Measurements from ENCODE around the gene GPANK1. TPM values are rescaled to one million over a fixed set of nuclear protein-coding genes. Genes with fewer than 3 reads are reported as not detected.
A peak's percentile ranks its signal among the peaks of the same experiment; 100 is the strongest.

Gene GPANK1
- total and polyA plus RNA-seq, 9 of the 15 experiments (the other 6 are each of a cell fraction or from before 2014, with no cell fraction given), result 32.2 to 111 (median 46.3) TPM

DNA sequence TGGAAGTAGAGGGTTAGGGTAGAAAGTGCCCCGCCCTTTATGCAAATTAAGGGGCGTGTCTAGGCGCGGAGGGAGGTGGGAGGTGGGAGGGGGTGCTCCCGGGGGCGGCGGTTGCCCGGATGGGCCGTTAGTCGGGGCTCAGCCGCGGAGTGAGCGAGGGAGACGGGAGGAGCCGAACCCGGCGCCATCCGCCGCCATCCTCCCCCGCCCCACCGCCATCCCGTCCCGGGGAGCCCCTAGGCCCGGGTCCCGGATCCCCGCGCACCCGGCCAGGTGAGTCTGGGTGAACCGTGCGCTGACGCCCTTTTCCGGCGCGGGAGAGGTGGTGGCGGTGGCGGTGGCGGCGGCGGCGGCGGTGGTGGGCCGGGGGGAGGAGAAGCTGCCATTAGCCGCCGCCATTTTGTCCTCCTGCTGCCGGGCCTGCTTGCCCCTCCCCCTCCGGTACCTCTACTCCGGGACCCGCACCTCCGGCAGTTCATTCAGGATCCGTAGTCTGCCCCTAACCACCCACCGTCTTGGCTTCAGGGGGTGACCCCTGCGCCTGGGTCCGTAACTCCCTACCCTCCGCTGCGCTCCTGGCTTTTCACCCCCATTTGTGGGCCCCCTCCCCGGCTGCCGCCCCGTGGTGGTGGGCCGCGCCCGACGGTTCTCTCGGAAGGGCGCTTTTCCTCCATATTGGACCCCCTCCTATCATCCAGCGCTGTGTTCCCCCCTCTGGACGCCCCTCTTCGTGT, 44.0 kb downstream of the GPANK1 start, which contains the start of gene PRRC2A (continued):
- TF ChIP-seq, protein P1, sequence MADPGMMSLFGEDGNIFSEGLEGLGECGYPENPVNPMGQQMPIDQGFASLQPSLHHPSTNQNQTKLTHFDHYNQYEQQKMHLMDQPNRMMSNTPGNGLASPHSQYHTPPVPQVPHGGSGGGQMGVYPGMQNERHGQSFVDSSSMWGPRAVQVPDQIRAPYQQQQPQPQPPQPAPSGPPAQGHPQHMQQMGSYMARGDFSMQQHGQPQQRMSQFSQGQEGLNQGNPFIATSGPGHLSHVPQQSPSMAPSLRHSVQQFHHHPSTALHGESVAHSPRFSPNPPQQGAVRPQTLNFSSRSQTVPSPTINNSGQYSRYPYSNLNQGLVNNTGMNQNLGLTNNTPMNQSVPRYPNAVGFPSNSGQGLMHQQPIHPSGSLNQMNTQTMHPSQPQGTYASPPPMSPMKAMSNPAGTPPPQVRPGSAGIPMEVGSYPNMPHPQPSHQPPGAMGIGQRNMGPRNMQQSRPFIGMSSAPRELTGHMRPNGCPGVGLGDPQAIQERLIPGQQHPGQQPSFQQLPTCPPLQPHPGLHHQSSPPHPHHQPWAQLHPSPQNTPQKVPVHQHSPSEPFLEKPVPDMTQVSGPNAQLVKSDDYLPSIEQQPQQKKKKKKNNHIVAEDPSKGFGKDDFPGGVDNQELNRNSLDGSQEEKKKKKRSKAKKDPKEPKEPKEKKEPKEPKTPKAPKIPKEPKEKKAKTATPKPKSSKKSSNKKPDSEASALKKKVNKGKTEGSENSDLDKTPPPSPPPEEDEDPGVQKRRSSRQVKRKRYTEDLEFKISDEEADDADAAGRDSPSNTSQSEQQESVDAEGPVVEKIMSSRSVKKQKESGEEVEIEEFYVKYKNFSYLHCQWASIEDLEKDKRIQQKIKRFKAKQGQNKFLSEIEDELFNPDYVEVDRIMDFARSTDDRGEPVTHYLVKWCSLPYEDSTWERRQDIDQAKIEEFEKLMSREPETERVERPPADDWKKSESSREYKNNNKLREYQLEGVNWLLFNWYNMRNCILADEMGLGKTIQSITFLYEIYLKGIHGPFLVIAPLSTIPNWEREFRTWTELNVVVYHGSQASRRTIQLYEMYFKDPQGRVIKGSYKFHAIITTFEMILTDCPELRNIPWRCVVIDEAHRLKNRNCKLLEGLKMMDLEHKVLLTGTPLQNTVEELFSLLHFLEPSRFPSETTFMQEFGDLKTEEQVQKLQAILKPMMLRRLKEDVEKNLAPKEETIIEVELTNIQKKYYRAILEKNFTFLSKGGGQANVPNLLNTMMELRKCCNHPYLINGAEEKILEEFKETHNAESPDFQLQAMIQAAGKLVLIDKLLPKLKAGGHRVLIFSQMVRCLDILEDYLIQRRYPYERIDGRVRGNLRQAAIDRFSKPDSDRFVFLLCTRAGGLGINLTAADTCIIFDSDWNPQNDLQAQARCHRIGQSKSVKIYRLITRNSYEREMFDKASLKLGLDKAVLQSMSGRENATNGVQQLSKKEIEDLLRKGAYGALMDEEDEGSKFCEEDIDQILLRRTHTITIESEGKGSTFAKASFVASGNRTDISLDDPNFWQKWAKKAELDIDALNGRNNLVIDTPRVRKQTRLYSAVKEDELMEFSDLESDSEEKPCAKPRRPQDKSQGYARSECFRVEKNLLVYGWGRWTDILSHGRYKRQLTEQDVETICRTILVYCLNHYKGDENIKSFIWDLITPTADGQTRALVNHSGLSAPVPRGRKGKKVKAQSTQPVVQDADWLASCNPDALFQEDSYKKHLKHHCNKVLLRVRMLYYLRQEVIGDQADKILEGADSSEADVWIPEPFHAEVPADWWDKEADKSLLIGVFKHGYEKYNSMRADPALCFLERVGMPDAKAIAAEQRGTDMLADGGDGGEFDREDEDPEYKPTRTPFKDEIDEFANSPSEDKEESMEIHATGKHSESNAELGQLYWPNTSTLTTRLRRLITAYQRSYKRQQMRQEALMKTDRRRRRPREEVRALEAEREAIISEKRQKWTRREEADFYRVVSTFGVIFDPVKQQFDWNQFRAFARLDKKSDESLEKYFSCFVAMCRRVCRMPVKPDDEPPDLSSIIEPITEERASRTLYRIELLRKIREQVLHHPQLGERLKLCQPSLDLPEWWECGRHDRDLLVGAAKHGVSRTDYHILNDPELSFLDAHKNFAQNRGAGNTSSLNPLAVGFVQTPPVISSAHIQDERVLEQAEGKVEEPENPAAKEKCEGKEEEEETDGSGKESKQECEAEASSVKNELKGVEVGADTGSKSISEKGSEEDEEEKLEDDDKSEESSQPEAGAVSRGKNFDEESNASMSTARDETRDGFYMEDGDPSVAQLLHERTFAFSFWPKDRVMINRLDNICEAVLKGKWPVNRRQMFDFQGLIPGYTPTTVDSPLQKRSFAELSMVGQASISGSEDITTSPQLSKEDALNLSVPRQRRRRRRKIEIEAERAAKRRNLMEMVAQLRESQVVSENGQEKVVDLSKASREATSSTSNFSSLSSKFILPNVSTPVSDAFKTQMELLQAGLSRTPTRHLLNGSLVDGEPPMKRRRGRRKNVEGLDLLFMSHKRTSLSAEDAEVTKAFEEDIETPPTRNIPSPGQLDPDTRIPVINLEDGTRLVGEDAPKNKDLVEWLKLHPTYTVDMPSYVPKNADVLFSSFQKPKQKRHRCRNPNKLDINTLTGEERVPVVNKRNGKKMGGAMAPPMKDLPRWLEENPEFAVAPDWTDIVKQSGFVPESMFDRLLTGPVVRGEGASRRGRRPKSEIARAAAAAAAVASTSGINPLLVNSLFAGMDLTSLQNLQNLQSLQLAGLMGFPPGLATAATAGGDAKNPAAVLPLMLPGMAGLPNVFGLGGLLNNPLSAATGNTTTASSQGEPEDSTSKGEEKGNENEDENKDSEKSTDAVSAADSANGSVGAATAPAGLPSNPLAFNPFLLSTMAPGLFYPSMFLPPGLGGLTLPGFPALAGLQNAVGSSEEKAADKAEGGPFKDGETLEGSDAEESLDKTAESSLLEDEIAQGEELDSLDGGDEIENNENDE (IDR thresholded peaks at IDR 0.05; ENCODE audit: low read depth, low read length), result no peak
- peak; percentile 92 for TF ChIP-seq MYC (IDR thresholded peaks at IDR 0.05; ENCODE audit: low read depth, low read length)
- peak; percentile 92; the same call in 1 of the 2 replicates for TF ChIP-seq MYC (CRISPR knock-in tag; IDR thresholded peaks at IDR 0.05; ENCODE audit: borderline replicate concordance, low read depth)
- no peak for TF ChIP-seq NELFE (IDR thresholded peaks at IDR 0.05; ENCODE audit: insufficient read depth, insufficient read length)
- TF ChIP-seq ADNP (tag; IDR thresholded peaks at IDR 0.05), result no peak
- TF ChIP-seq HOXB6 (CRISPR knock-in tag; IDR thresholded peaks at IDR 0.05; ENCODE audit: borderline replicate concordance), result no peak
- no peak for TF ChIP-seq GATAD2B (IDR thresholded peaks at IDR 0.05; ENCODE audit: borderline replicate concordance)
- TF ChIP-seq, protein P2, sequence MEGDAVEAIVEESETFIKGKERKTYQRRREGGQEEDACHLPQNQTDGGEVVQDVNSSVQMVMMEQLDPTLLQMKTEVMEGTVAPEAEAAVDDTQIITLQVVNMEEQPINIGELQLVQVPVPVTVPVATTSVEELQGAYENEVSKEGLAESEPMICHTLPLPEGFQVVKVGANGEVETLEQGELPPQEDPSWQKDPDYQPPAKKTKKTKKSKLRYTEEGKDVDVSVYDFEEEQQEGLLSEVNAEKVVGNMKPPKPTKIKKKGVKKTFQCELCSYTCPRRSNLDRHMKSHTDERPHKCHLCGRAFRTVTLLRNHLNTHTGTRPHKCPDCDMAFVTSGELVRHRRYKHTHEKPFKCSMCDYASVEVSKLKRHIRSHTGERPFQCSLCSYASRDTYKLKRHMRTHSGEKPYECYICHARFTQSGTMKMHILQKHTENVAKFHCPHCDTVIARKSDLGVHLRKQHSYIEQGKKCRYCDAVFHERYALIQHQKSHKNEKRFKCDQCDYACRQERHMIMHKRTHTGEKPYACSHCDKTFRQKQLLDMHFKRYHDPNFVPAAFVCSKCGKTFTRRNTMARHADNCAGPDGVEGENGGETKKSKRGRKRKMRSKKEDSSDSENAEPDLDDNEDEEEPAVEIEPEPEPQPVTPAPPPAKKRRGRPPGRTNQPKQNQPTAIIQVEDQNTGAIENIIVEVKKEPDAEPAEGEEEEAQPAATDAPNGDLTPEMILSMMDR (IDR thresholded peaks at IDR 0.05 in 2 of 3, conservative IDR thresholded peaks at IDR 0.05 in 1 of 3; ENCODE audit: insufficient read depth in 2 of 3, low read depth in 1 of 3, low read length in 3 of 3), result no peak
- peak; percentile 54; the same call in 1 of the 2 replicates for TF ChIP-seq ZNF766 (CRISPR knock-in tag; conservative IDR thresholded peaks at IDR 0.05)
- peak; percentile 67; the same call in 1 of the 2 replicates for TF ChIP-seq ZBTB17 (CRISPR knock-in tag; IDR thresholded peaks at IDR 0.05)
- peak; percentile 42 for TF ChIP-seq HMGN3 (IDR thresholded peaks at IDR 0.05; ENCODE audit: borderline replicate concordance, extremely low read depth, insufficient read length, low read depth, low read length)
- TF ChIP-seq, protein P3, sequence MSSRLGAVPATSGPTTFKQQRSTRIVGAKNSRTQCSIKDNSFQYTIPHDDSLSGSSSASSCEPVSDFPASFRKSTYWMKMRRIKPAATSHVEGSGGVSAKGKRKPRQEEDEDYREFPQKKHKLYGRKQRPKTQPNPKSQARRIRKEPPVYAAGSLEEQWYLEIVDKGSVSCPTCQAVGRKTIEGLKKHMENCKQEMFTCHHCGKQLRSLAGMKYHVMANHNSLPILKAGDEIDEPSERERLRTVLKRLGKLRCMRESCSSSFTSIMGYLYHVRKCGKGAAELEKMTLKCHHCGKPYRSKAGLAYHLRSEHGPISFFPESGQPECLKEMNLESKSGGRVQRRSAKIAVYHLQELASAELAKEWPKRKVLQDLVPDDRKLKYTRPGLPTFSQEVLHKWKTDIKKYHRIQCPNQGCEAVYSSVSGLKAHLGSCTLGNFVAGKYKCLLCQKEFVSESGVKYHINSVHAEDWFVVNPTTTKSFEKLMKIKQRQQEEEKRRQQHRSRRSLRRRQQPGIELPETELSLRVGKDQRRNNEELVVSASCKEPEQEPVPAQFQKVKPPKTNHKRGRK (tag; IDR thresholded peaks at IDR 0.05), result no peak
